ENCODE measurements around the gene PEMT.
A peak's percentile ranks its signal among the peaks of the same experiment; 100 is the strongest.

Gene PEMT

GRCh38 chr17:17569691-17570090, 21.8 kb downstream of the PEMT start:
- DNase-seq, result no peak

- peak; percentile 94 for DNase-seq
Observed at GRCh38 chr17:17568772-17569195, 22.7 kb downstream of the PEMT start.

GRCh38 chr17:17567631-17568030, 23.9 kb downstream of the PEMT start:
- no peak for DNase-seq

GRCh38 chr17:17566896-17567513, 24.5 kb downstream of the PEMT start:
- no peak for DNase-seq

DNA sequence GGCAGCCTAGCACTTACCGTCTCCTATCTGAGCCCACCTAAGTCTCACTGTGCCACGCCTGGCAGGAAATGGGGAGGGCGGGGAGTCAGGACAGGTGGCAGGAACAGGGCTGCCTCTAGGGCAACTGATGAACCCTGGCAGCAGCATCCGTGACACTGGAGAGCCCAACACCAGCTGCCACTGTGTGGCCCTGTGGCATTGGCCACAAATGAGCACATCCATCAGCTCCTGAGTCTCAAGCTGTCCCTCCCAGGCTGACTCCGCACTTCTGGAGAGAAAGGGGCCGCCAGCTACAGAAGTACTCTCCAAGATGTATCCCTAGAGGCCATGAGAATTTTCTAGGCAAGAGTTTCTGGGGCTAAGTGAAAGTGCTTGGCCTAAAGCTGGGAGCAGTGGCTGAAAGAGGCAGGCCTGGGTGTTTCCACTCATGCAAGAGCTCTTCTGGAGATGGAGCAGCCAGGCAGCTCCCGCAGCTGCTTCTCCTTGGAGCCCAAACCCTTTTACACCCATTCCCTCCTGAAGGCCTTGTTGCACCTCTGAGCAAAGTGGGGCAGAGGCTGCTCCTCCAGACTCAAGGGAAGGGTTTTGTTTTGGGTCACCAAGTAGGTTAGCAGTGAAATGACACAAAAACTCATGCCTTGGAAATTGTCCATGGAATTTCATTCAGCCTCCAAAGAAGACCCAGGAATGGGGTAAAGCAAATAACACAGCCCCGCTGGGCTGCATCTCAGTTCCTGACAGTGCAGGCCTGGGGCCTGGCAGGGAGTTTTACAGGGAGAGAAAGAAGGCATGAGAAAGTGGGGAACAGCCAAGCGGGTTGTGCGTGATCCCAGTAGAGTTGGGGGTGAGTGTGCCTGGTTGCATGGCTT, 25.8 kb downstream of the PEMT start:
- no peak for DNase-seq

- no peak for DNase-seq
Observed at GRCh38 chr17:17564896-17565295, 26.6 kb downstream of the PEMT start.

GRCh38 chr17:17564323-17564722, 27.2 kb downstream of the PEMT start:
- no peak for DNase-seq

GRCh38 chr17:17563530-17563929, 28.0 kb downstream of the PEMT start:
- no peak for DNase-seq

DNA sequence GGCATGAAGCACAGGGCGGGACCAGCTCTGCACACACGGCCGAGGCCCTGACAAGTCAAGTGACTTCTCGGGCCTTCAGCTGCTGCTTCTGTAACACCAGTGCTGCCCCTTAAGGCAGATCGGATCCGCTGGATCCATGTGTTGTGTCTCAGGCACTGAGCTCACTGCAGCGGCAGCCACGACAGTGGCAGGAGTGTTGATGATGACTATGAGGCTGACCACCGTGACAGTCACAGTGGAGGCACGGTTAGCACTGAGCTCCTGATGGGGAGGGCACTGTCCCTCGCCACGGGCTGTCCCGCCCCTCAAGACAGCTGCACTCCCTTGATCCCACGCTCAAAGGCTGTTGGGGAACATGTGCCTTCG, 29.4 kb downstream of the PEMT start:
- no peak for DNase-seq

DNA sequence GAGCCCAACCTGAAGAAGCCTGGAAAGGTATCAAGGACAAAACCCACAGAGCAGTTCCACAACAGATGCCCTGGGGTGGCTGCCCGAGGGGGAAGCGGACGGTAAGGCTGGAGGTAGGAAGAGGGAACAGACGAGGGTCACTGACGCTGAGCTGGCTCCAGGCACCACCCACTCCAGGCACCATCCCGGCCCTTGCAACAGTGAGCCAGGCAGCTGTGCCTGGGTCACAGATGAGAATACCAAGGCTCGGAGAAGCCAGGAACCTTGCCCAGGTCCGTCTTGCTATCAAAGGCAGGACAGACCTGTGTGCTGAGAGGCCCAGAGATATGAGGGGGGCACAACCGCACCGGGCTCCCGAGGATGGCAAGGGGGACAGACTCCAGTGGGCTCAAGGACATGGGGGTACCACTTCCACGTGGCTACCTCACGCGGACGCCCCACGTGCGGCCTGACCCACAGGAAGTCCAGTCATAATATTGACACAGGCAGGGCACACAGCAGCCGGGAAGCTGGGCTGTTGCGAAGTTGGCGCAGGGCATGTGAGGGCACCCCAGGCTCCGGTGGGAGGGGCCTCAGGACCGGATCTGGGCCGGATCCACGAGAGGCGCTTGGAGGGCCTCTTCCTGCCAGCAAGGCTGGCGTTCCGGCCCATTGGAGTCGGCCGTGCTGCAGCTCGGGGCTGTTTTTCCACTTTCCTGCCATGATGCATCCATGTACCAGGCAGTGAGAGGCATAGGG, 29.9 kb downstream of the PEMT start:
- DNase-seq, result no peak

DNA sequence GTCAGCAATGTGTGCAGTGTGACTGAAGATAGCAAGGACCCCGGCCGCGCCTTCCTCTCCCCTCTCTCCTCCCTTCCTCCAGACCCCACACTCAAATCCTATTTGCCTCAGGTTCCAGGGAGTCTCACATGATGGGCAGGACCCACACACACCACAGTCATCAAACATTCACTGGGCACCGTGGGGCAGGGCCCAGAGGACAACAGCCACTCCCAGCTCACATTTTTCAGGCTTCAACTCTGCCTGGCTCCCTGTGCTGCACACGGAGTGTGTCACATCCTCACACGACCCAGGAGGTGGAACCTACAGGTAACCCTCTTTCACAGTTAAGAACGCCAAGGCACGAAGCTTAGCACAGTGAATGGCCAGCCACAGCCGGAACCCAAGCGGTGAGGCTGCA, 30.5 kb downstream of the PEMT start:
- DNase-seq, result no peak

DNA sequence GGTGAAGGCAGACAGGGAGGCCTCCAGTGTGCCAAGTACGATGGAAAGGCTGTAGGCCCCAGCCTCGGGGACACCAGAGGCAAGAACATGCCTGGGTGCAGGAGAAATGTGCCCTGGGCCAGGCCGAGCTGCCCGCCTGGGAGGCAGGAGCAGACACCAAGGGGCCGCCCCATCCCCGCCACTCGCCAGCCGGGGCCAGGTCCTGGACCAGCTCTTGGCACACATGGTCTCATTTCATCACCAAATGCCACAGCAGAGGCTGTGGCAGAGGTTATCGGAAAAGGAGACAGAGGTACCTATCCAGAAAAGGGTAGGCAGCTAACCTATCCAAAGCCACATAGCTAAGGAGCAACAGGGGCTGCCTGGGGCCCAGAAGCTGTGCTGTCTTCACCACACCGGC, 31.3 kb downstream of the PEMT start:
- no peak for DNase-seq

- DNase-seq, result no peak
Observed at GRCh38 chr17:17559164-17559563, 32.3 kb downstream of the PEMT start.

- DNase-seq, result no peak
Observed at GRCh38 chr17:17558431-17558830, 33.1 kb downstream of the PEMT start.

DNA sequence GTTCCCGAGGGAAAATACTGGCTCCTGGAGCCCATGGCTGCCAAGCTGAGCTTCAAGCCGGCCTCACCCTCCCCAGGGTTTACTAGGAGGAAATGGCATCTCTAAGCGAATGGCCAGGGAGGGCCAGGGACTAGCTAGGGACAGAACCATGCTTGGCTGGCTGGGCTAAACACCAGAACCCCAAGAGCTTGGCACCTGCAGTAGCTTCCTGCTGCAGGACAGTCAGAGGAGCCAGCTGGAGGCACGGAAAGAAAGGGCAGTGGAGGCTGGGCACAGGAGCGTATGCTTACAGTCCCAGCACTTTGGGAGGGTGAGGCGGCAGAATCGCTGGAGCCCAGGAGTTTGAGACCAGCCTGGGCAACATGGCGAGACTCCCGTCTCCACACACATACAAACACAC, 33.7 kb downstream of the PEMT start:
- DNase-seq, result no peak

- DNase-seq, result no peak
Observed at GRCh38 chr17:17556671-17557070, 34.8 kb downstream of the PEMT start.

DNA sequence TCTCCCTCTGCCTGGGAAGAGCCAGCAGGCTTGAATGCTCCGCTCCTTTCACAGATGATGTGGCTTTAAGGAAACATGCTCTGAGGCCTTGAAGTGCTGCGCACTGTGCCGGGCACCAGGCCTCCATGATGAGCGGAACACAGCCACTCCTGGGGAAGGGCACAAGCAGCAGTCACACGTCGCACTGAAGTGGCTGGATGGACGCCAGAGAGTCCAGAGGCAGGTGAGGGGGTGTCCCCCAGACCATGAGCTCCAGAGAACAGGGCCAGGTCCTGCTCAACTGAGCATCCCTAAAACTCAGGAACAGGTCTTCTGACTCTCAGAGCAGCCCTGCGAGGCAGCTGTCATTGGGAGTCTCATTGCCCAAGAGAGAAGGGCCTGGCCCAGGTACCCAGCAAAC, 35.6 kb downstream of the PEMT start:
- no peak for DNase-seq

DNA sequence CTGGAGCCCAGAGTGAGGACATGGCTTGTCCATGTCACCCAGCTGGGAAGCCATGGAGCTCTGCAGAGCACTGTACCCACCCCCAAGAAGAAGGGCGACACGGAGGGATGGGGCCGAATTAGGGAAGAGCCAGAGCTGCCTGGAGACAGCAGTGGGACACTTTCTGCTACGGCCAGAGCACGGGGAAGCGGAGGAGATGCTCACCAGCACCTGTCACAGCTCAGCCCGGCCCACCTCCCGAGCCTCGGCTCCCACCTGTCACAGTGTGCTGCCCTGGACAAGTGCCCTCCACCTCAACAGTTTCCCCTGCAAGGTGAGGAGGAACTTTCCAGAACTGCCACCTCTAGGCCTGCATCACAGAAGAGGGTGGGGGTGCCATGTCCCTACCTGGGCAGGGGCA, 36.4 kb downstream of the PEMT start:
- no peak for DNase-seq

GRCh38 chr17:17554266-17554665, 37.2 kb downstream of the PEMT start:
- no peak for DNase-seq

GRCh38 chr17:17553217-17554195, 38.0 kb downstream of the PEMT start:
- no peak for DNase-seq

- no peak for DNase-seq
Observed at GRCh38 chr17:17552351-17553216, 38.9 kb downstream of the PEMT start.

DNA sequence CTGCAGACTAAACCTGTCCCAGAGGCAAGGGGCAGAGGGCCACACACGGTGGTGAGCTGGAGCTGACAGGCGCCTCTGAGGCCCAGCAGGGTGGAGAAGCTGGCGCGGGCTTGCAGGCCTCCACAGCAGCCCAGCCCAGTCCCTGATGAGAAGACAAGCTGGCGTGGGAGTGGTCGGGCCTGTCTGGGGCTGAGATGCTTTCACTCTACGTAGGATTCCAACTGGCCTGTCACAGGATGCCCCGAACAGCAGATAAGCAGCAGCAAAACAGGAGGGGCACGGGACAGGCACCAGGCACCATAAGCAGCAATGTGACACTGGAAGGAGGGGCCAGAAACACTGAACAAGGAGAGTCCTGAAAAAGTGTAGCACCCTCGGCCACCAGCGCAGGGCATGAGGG, 40.1 kb downstream of the PEMT start:
- no peak for DNase-seq

Measured in 8988T (cell line).